ENCODE results near the gene BAIAP2L1. TPM values are rescaled to one million over a fixed set of nuclear protein-coding genes. Genes with fewer than 3 reads are reported as not detected.

Gene BAIAP2L1
- total and polyA plus RNA-seq, 2 experiments from 2014 or later: 24.1 to 38.3 TPM

DNA sequence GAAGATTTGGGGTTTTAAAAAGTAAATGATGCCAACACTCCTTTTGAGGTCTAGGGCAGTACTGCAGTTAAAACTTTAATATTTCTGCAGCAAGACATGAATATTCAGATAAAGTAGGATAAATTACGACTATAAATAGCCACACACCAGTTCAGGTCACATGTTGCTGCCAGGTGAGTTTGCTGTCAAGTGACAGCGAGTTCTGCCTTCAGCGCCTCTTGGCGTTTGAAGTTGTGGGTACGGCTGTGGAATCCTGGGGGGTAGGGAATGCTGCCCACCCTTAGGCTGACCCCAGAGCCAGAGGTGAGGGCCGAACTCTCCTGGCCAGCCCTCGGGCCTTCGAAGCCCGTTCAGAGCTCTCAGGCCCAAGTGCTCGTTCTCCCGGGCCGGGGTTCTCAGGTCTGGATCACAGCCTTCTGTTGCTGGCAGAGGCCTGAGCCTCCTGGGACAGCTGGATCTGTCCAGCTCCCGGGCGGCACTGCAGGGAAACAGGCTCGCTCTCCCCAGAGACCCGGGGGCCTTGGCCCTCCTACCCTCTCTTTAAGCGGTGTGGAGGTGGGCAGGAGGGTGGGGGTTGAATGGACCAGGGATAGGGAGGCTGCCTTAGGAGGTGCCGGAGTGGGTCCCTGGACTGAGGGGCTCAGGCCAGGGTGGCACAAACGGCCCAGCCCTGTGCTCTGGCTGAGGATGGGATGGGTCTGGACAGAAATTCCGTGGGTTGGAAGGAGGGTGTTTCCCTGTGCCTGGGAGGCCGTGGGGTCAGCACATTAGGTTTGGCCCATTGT lies 114.0 kb downstream of the BAIAP2L1 start:
- H3K9me3 Mint-ChIP-seq: no peaks in the 10 kb centered on the region; the same call in 2 of the 3 replicates
- H2AFZ ChIP-seq: no peak overlapping the region
- TF ChIP-seq, protein P1, sequence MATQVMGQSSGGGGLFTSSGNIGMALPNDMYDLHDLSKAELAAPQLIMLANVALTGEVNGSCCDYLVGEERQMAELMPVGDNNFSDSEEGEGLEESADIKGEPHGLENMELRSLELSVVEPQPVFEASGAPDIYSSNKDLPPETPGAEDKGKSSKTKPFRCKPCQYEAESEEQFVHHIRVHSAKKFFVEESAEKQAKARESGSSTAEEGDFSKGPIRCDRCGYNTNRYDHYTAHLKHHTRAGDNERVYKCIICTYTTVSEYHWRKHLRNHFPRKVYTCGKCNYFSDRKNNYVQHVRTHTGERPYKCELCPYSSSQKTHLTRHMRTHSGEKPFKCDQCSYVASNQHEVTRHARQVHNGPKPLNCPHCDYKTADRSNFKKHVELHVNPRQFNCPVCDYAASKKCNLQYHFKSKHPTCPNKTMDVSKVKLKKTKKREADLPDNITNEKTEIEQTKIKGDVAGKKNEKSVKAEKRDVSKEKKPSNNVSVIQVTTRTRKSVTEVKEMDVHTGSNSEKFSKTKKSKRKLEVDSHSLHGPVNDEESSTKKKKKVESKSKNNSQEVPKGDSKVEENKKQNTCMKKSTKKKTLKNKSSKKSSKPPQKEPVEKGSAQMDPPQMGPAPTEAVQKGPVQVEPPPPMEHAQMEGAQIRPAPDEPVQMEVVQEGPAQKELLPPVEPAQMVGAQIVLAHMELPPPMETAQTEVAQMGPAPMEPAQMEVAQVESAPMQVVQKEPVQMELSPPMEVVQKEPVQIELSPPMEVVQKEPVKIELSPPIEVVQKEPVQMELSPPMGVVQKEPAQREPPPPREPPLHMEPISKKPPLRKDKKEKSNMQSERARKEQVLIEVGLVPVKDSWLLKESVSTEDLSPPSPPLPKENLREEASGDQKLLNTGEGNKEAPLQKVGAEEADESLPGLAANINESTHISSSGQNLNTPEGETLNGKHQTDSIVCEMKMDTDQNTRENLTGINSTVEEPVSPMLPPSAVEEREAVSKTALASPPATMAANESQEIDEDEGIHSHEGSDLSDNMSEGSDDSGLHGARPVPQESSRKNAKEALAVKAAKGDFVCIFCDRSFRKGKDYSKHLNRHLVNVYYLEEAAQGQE (IDR thresholded peaks at IDR 0.05; ENCODE audit: unreplicated experiment): peak; percentile 2
- no peak for TF ChIP-seq CREB1 (CRISPR knock-in tag; IDR thresholded peaks at IDR 0.05; ENCODE audit: low read depth)
- peak; percentile 9 for ATAC-seq
- H3K9me2 ChIP-seq (ENCODE audit: insufficient read depth): no peaks in the 10 kb centered on the region
- H3K4me1 ChIP-seq (ENCODE audit: insufficient read depth): peaks cover 30% of the 10 kb centered on the region
- H4K20me1 ChIP-seq (replicated peaks; ENCODE audit: insufficient read depth): peaks cover 23% of the 10 kb centered on the region
- H3F3A ChIP-seq (replicated peaks; ENCODE audit: low read depth): no peaks in the 10 kb centered on the region
- H3K4me3 ChIP-seq: no peak overlapping the region
- H3K36me3 Mint-ChIP-seq (ENCODE audit: low read depth): peaks cover 20% of the 10 kb centered on the region
- no peaks in the 10 kb centered on the region for H3K27me3 ChIP-seq (ENCODE audit: insufficient read depth)
- no peak overlapping the region; the same call in 1 of the 2 replicates for H3K27ac Mint-ChIP-seq
- H3K4me2 ChIP-seq: peak overlapping the region; percentile 64; the same call in 1 of the 2 replicates
- peak overlapping the region; percentile 63 for H3K27ac ChIP-seq (ENCODE audit: low read depth)
- H3K4me3 Mint-ChIP-seq: no peak overlapping the region
- H3K27me3 Mint-ChIP-seq (ENCODE audit: insufficient read depth, low read depth, poor library complexity): peaks cover 11% of the 10 kb centered on the region
- H3K79me2 ChIP-seq (replicated peaks; ENCODE audit: insufficient read depth): peaks cover 69% of the 10 kb centered on the region
- H3K36me3 ChIP-seq (ENCODE audit: insufficient read depth): no peaks in the 10 kb centered on the region
- peaks cover 42% of the 10 kb centered on the region for H3K4me1 Mint-ChIP-seq
- DNase-seq (ENCODE audit: low spot score): no peak

DNA sequence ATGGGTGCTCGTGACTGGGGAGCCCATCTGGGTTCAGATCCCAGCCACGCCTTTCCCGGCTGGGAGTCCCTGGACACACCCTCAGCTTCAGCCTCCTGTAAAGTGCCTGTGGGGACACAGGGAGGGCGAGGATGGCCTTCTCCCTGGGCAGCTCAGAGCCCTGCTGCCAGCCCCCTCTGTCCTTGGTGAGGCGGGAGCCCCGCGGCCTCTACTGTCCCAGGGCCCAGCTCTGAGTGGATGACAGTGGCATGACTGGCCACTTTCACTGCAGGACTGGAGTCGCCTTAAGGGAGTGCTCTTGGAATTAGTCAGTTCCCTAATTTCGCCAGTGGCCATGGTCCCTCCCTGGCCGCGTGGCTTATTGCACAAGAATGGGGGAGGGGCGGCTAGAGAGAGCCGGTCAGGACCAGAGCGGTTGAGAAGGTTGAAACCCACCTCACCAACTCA lies 114.8 kb downstream of the BAIAP2L1 start:
- ATAC-seq: no peak
- no peaks in the 10 kb centered on the region for H3K9me2 ChIP-seq (ENCODE audit: insufficient read depth)
- DNase-seq (ENCODE audit: low spot score): no peak
- H3K4me3 Mint-ChIP-seq: no peak overlapping the region
- H3F3A ChIP-seq (replicated peaks; ENCODE audit: low read depth): no peaks in the 10 kb centered on the region
- H3K36me3 ChIP-seq (ENCODE audit: insufficient read depth): no peaks in the 10 kb centered on the region
- TF ChIP-seq, protein P2, sequence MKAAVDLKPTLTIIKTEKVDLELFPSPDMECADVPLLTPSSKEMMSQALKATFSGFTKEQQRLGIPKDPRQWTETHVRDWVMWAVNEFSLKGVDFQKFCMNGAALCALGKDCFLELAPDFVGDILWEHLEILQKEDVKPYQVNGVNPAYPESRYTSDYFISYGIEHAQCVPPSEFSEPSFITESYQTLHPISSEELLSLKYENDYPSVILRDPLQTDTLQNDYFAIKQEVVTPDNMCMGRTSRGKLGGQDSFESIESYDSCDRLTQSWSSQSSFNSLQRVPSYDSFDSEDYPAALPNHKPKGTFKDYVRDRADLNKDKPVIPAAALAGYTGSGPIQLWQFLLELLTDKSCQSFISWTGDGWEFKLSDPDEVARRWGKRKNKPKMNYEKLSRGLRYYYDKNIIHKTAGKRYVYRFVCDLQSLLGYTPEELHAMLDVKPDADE (IDR thresholded peaks at IDR 0.05): no peak
- TF ChIP-seq, protein P3, sequence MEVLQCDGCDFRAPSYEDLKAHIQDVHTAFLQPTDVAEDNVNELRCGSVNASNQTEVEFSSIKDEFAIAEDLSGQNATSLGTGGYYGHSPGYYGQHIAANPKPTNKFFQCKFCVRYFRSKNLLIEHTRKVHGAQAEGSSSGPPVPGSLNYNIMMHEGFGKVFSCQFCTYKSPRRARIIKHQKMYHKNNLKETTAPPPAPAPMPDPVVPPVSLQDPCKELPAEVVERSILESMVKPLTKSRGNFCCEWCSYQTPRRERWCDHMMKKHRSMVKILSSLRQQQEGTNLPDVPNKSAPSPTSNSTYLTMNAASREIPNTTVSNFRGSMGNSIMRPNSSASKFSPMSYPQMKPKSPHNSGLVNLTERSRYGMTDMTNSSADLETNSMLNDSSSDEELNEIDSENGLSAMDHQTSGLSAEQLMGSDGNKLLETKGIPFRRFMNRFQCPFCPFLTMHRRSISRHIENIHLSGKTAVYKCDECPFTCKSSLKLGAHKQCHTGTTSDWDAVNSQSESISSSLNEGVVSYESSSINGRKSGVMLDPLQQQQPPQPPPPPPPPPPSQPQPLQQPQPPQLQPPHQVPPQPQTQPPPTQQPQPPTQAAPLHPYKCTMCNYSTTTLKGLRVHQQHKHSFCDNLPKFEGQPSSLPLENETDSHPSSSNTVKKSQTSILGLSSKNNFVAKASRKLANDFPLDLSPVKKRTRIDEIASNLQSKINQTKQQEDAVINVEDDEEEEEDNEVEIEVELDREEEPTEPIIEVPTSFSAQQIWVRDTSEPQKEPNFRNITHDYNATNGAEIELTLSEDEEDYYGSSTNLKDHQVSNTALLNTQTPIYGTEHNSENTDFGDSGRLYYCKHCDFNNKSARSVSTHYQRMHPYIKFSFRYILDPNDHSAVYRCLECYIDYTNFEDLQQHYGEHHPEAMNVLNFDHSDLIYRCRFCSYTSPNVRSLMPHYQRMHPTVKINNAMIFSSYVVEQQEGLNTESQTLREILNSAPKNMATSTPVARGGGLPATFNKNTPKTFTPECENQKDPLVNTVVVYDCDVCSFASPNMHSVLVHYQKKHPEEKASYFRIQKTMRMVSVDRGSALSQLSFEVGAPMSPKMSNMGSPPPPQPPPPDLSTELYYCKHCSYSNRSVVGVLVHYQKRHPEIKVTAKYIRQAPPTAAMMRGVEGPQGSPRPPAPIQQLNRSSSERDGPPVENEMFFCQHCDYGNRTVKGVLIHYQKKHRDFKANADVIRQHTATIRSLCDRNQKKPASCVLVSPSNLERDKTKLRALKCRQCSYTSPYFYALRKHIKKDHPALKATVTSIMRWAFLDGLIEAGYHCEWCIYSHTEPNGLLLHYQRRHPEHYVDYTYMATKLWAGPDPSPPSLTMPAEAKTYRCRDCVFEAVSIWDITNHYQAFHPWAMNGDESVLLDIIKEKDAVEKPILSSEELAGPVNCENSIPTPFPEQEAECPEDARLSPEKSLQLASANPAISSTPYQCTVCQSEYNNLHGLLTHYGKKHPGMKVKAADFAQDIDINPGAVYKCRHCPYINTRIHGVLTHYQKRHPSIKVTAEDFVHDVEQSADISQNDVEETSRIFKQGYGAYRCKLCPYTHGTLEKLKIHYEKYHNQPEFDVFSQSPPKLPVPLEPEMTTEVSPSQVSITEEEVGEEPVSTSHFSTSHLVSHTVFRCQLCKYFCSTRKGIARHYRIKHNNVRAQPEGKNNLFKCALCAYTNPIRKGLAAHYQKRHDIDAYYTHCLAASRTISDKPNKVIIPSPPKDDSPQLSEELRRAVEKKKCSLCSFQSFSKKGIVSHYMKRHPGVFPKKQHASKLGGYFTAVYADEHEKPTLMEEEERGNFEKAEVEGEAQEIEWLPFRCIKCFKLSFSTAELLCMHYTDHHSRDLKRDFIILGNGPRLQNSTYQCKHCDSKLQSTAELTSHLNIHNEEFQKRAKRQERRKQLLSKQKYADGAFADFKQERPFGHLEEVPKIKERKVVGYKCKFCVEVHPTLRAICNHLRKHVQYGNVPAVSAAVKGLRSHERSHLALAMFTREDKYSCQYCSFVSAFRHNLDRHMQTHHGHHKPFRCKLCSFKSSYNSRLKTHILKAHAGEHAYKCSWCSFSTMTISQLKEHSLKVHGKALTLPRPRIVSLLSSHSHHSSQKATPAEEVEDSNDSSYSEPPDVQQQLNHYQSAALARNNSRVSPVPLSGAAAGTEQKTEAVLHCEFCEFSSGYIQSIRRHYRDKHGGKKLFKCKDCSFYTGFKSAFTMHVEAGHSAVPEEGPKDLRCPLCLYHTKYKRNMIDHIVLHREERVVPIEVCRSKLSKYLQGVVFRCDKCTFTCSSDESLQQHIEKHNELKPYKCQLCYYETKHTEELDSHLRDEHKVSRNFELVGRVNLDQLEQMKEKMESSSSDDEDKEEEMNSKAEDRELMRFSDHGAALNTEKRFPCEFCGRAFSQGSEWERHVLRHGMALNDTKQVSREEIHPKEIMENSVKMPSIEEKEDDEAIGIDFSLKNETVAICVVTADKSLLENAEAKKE (CRISPR knock-in tag; IDR thresholded peaks at IDR 0.05): no peak
- TF ChIP-seq EZH2phosphoT487 (IDR thresholded peaks at IDR 0.05; ENCODE audit: unreplicated experiment): no peak
- no peak for TF ChIP-seq EZH2 (IDR thresholded peaks at IDR 0.05; ENCODE audit: low read depth, unreplicated experiment)
- H2AFZ ChIP-seq: no peak overlapping the region
- H3K27ac ChIP-seq (ENCODE audit: low read depth): peak overlapping the region; percentile 45; the same call in 1 of the 2 replicates
- peak overlapping the region; percentile 67 for H3K27ac Mint-ChIP-seq
- peaks cover 69% of the 10 kb centered on the region for H3K79me2 ChIP-seq (replicated peaks; ENCODE audit: insufficient read depth)
- no peaks in the 10 kb centered on the region for H3K27me3 ChIP-seq (ENCODE audit: insufficient read depth)
- H3K9me3 Mint-ChIP-seq: no peaks in the 10 kb centered on the region; the same call in 2 of the 3 replicates
- no peak overlapping the region for H3K4me3 ChIP-seq
- H3K36me3 Mint-ChIP-seq (ENCODE audit: low read depth): peaks cover 13% of the 10 kb centered on the region
- peaks cover 11% of the 10 kb centered on the region for H3K27me3 Mint-ChIP-seq (ENCODE audit: insufficient read depth, low read depth, poor library complexity)
- H3K4me1 Mint-ChIP-seq: peaks cover 39% of the 10 kb centered on the region
- H3K4me1 ChIP-seq (ENCODE audit: insufficient read depth): peaks cover 30% of the 10 kb centered on the region
- peak overlapping the region; percentile 64; the same call in 1 of the 2 replicates for H3K4me2 ChIP-seq
- H4K20me1 ChIP-seq (replicated peaks; ENCODE audit: insufficient read depth): peaks cover 18% of the 10 kb centered on the region

All from GM23338 (cell line).